Measurements from ENCODE around the gene IL1R2.

DNA sequence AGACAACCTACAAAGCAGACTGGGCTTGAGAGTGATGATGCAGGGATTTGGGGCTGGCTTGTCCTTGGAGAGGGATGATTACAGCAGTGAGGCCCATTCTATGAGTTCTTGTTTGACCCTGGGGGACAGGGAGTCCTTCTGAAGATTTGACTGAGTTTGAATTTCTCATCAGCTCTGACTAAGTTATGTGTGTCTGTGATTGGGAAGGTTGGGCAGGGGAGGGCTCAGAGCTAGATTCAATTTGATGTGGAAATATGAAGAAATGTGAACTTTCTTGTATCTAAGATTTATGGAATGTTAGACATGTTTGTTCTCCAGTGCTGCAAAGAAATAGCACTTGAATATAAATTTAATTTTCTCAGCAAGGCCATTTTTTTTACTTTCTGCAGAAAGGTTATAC is 19.9 kb upstream of the IL1R2 start:
- TF ChIP-seq, protein P1, sequence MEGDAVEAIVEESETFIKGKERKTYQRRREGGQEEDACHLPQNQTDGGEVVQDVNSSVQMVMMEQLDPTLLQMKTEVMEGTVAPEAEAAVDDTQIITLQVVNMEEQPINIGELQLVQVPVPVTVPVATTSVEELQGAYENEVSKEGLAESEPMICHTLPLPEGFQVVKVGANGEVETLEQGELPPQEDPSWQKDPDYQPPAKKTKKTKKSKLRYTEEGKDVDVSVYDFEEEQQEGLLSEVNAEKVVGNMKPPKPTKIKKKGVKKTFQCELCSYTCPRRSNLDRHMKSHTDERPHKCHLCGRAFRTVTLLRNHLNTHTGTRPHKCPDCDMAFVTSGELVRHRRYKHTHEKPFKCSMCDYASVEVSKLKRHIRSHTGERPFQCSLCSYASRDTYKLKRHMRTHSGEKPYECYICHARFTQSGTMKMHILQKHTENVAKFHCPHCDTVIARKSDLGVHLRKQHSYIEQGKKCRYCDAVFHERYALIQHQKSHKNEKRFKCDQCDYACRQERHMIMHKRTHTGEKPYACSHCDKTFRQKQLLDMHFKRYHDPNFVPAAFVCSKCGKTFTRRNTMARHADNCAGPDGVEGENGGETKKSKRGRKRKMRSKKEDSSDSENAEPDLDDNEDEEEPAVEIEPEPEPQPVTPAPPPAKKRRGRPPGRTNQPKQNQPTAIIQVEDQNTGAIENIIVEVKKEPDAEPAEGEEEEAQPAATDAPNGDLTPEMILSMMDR (IDR thresholded peaks at IDR 0.05): no peak
- TF ChIP-seq POLR2AphosphoS5 (IDR thresholded peaks at IDR 0.05) (no peak), POLR2A (IDR thresholded peaks at IDR 0.05) (no peak)
